ENCODE results near the gene RAD51B.

GRCh38 chr14:68094158-68094557, 274.6 kb downstream of the RAD51B start:
- TF ChIP-seq PAX5 (IDR thresholded peaks at IDR 0.05; ENCODE audit: insufficient read depth, low read length, severe bottlenecking): no peak
- TF ChIP-seq TAF1 (IDR thresholded peaks at IDR 0.05; ENCODE audit: low read depth, low read length): no peak
- TF ChIP-seq SPI1 (IDR thresholded peaks at IDR 0.05; ENCODE audit: low read depth, low read length): no peak
- no peak for TF ChIP-seq POLR2A (IDR thresholded peaks at IDR 0.05; ENCODE audit: low read depth, low read length)
- TF ChIP-seq POLR2AphosphoS5 (IDR thresholded peaks at IDR 0.05; ENCODE audit: low read depth, low read length): no peak
- TF ChIP-seq POU2F2 (IDR thresholded peaks at IDR 0.05; ENCODE audit: low read depth, low read length): no peak

Measured in GM12891 (cell line).